Astrocyte (in vitro differentiated cells and primary cell): ENCODE results near the gene ABLIM2.

Source experiments
- EZH2 ChIP-seq: IDR thresholded peaks from 2 replicates; pipeline ENCODE4 v1.6.1; 2012; ENCODE audit warnings: mild to moderate bottlenecking, low read length, inconsistent platforms; ENCODE audit not compliant: insufficient read depth
- TF ChIP-seq, protein P1 (sequence below): IDR thresholded peaks from 2 replicates; pipeline ENCODE4 v1.5.1; 2011; ENCODE audit warnings: low read depth, mild to moderate bottlenecking, inconsistent platforms, low read length, moderate library complexity; ENCODE audit not compliant: insufficient read depth

GRCh38 chr4:8000247-8000646 is 158.4 kb downstream of the ABLIM2 start:
- TF ChIP-seq, protein P1, sequence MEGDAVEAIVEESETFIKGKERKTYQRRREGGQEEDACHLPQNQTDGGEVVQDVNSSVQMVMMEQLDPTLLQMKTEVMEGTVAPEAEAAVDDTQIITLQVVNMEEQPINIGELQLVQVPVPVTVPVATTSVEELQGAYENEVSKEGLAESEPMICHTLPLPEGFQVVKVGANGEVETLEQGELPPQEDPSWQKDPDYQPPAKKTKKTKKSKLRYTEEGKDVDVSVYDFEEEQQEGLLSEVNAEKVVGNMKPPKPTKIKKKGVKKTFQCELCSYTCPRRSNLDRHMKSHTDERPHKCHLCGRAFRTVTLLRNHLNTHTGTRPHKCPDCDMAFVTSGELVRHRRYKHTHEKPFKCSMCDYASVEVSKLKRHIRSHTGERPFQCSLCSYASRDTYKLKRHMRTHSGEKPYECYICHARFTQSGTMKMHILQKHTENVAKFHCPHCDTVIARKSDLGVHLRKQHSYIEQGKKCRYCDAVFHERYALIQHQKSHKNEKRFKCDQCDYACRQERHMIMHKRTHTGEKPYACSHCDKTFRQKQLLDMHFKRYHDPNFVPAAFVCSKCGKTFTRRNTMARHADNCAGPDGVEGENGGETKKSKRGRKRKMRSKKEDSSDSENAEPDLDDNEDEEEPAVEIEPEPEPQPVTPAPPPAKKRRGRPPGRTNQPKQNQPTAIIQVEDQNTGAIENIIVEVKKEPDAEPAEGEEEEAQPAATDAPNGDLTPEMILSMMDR, result no peak
- TF ChIP-seq EZH2, result no peak
